ENCODE measurements around the gene CD164L2. TPM values are rescaled to one million over a fixed set of nuclear protein-coding genes. Genes with fewer than 3 reads are reported as not detected.
A peak's percentile ranks its signal among the peaks of the same experiment; 100 is the strongest.

CD164L2 gene
- total and polyA plus RNA-seq, 12 donors = 0.11 to 2.6 (median 0.17) TPM; not detected in 6

- no peak for DNase-seq
- 71 to 79% (median 78%) methylated on average over 6 to 11 of the region's 11 CpGs for WGBS, 4 donors
- Histone ChIP-seq H3K36me3 (replicated peaks in 1 of 2) (peaks cover 0 to 39% of the 10 kb centered on the region in 2 donors), H3K9me3 (replicated peaks in 1 of 3) (no peaks in the 10 kb centered on the region), H3K27me3 (no peaks in the 10 kb centered on the region), H3K27ac (peak overlapping the region in 4 of 5 donors; percentile 14 to 95 (median 92)), H3K4me1 (replicated peaks in 1 of 2) (peaks cover 6 to 23% of the 10 kb centered on the region in 2 donors), H3K4me3 (peak overlapping the region in 1 of 4 donors; percentile 90)
- intact Hi-C loops (cut with DNase I) = no loop called here
- TF ChIP-seq, protein P1, sequence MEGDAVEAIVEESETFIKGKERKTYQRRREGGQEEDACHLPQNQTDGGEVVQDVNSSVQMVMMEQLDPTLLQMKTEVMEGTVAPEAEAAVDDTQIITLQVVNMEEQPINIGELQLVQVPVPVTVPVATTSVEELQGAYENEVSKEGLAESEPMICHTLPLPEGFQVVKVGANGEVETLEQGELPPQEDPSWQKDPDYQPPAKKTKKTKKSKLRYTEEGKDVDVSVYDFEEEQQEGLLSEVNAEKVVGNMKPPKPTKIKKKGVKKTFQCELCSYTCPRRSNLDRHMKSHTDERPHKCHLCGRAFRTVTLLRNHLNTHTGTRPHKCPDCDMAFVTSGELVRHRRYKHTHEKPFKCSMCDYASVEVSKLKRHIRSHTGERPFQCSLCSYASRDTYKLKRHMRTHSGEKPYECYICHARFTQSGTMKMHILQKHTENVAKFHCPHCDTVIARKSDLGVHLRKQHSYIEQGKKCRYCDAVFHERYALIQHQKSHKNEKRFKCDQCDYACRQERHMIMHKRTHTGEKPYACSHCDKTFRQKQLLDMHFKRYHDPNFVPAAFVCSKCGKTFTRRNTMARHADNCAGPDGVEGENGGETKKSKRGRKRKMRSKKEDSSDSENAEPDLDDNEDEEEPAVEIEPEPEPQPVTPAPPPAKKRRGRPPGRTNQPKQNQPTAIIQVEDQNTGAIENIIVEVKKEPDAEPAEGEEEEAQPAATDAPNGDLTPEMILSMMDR (IDR thresholded peaks at IDR 0.05) = no peak
- TF ChIP-seq POLR2A (IDR thresholded peaks at IDR 0.05) = no peak
These were observed 18.3 kb downstream of the CD164L2 start for GRCh38 chr1:27364696-27365371.

- Histone ChIP-seq H3K36me3 (replicated peaks in 1 of 2) (peaks cover 0 to 39% of the 10 kb centered on the region in 2 donors), H3K4me3 (no peak overlapping the region), H3K4me1 (replicated peaks in 1 of 2) (peaks cover 6 to 19% of the 10 kb centered on the region in 2 donors), H3K27ac (peak overlapping the region in 1 of 5 donors; percentile 95), H3K27me3 (no peaks in the 10 kb centered on the region), H3K9me3 (replicated peaks in 1 of 3) (no peaks in the 10 kb centered on the region)
- intact Hi-C loops (cut with DNase I) = no loop called here
- 88 to 94% (median 89%) methylated on average over 13 to 26 of the region's 26 CpGs for WGBS, 4 donors
- TF ChIP-seq, protein P1 (IDR thresholded peaks at IDR 0.05) = no peak
- TF ChIP-seq POLR2A (IDR thresholded peaks at IDR 0.05) = no peak
- DNase-seq = no peak
These were observed 19.1 kb downstream of the CD164L2 start for GRCh38 chr1:27363766-27364695.

DNA sequence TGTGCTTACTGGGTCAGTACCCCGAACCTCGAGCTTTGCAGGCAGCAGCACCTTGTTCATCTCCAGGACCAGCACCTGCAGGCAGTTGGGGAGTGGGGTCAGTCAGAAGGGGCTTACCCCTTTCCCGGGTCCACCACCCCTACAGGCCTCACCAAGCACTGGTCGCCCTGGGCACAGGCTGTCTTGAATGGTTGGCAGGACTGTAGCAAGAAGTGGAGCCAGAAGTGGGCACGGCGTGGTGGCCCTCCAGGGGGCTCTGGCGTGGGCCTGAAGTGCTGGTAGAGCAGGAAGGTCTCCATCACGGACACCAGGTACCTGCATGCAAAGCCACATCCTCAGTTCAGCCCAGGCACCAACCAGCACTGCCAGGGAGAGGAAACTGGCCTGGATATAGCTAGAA, 21.6 kb downstream of the CD164L2 start:
- H3K27ac ChIP-seq = no peak overlapping the region
- no peaks in the 10 kb centered on the region for H3K27me3 ChIP-seq
- TF ChIP-seq, protein P1 (IDR thresholded peaks at IDR 0.05) = no peak
- TF ChIP-seq POLR2A (IDR thresholded peaks at IDR 0.05) = no peak
- no peak for DNase-seq
- WGBS, 4 donors = 83 to 97% (median 94%) methylated on average over 7 to 8 of the region's 8 CpGs
- H3K9me3 ChIP-seq (replicated peaks in 1 of 3) = no peaks in the 10 kb centered on the region
- peaks cover 0 to 15% of the 10 kb centered on the region in 2 donors for H3K4me1 ChIP-seq (replicated peaks in 1 of 2)
- intact Hi-C loops (cut with DNase I) = no loop called here
- H3K4me3 ChIP-seq = no peak overlapping the region
- peaks cover 0 to 57% of the 10 kb centered on the region in 2 donors for H3K36me3 ChIP-seq (replicated peaks in 1 of 2)

- Histone ChIP-seq H3K9me3 (replicated peaks in 1 of 3) (no peaks in the 10 kb centered on the region), H3K4me3 (no peak overlapping the region), H3K4me1 (replicated peaks in 1 of 2) (peaks cover 0 to 15% of the 10 kb centered on the region in 2 donors), H3K27ac (no peak overlapping the region), H3K36me3 (replicated peaks in 1 of 2) (peaks cover 0 to 63% of the 10 kb centered on the region in 2 donors), H3K27me3 (no peaks in the 10 kb centered on the region)
- intact Hi-C loops (cut with DNase I) = no loop called here
- TF ChIP-seq, protein P1 (IDR thresholded peaks at IDR 0.05) = no peak
- no peak for TF ChIP-seq POLR2A (IDR thresholded peaks at IDR 0.05)
- no peak for DNase-seq
- 82 to 100% (median 86%) methylated on average over 5 to 21 of the region's 21 CpGs for WGBS, 4 donors
These were observed 22.1 kb downstream of the CD164L2 start for GRCh38 chr1:27361044-27361402.

Data from adrenal gland (tissue), 12 donors.